B cell (primary cell): ENCODE results near the gene MYOCD. TPM values are rescaled to one million over a fixed set of nuclear protein-coding genes. Genes with fewer than 3 reads are reported as not detected.
"Not testable (repeated sequence)": the region's sequence is repeated elsewhere in the genome, so short reads cannot be mapped to it uniquely, and the experiment has no call there.

Experiments
- ATAC-seq: fragments of 200-7000 bp; cut with Tn5 transposase; one replicate; pipeline ENCODE4 v1.10.0; 2021; ENCODE audit warnings: low read depth, mild to moderate bottlenecking, moderate number of reproducible peaks, moderate library complexity
- CTCF ChIA-PET: fragments of 350-600 bp; sonication (Branson Sonifier 250); formaldehyde crosslinking; loops from one replicate; lab custom pipeline; 2021; ENCODE audit warnings: antibody characterized with exemption, inconsistent platforms; lab: Charles Lee
- POLR2A ChIA-PET: fragments of 350-600 bp; sonication (Branson Sonifier 250); formaldehyde crosslinking; loops from one replicate; lab custom pipeline; 2021; ENCODE audit warnings: antibody characterized with exemption; lab: Charles Lee
- DNase-seq: peaks from one replicate; pipeline ENCODE4 v3.0.0; 2013
- H2AFZ ChIP-seq: 2 replicates; pipeline ENCODE4 v1.6.1; 2012; ENCODE audit warnings: mild to moderate bottlenecking, low read depth, low read length; ENCODE audit not compliant: insufficient read depth, poor library complexity, severe bottlenecking
- H3K27ac ChIP-seq, 2 donors: 1 replicate in 1 of 2; 2 replicates in 1 of 2; pipeline ENCODE4 v1.5.1; 2012 to 2013; ENCODE audit warnings: low read length in 2 of 2, mild to moderate bottlenecking in 2 of 2, moderate library complexity in 1 of 2
- H3K27me3 ChIP-seq, 4 experiments: fragments of 200-600 bp in 1 of 4; sonication (generic) in 1 of 4; replicated peaks in 1 of 4; 1 replicate in 2 of 4; 2 replicates in 2 of 4; pipeline versions ENCODE4 v1.6.1 to v1.7.0; 2013 to 2016; ENCODE audit warnings: low read length in 3 of 4, mild to moderate bottlenecking in 2 of 4, mixed read lengths in 1 of 4, moderate library complexity in 1 of 4; ENCODE audit not compliant: insufficient read depth in 4 of 4, control insufficient read depth in 3 of 4; ENCODE audit errors: control extremely low read depth in 1 of 4
- H3K36me3 ChIP-seq, 2 experiments: replicated peaks in 1 of 2; 1 replicate in 1 of 2; 2 replicates in 1 of 2; pipeline versions ENCODE4 v1.6.1 to v1.7.1; 2013; ENCODE audit warnings: low read length in 1 of 2; ENCODE audit not compliant: insufficient read depth in 2 of 2, control insufficient read depth in 1 of 2; ENCODE audit errors: control extremely low read depth in 1 of 2, extremely low read depth in 1 of 2
- H3K4me1 ChIP-seq, 2 donors: fragments of 200-600 bp in 1 of 2; sonication (generic) in 1 of 2; 1 replicate in 1 of 2; 2 replicates in 1 of 2; pipeline versions ENCODE4 v1.5.1 to v1.6.1; 2013 to 2017; ENCODE audit warnings: low read length in 2 of 2; ENCODE audit not compliant: control insufficient read depth in 2 of 2, insufficient read depth in 2 of 2
- H3K4me2 ChIP-seq: replicated peaks from 2 replicates; pipeline ENCODE3; 2012; ENCODE audit warnings: mild to moderate bottlenecking, low read depth, low read length; ENCODE audit not compliant: poor library complexity, severe bottlenecking
- H3K4me3 ChIP-seq, 5 experiments: fragments of 200-600 bp in 1 of 5; sonication (generic) in 1 of 5; 1 replicate in 3 of 5; 2 replicates in 2 of 5; pipeline versions ENCODE4 v1.5.1 to v1.7.0; 2011 to 2016; ENCODE audit warnings: low read length in 4 of 5, mild to moderate bottlenecking in 4 of 5, low read depth in 2 of 5, control low read depth in 1 of 5, moderate library complexity in 1 of 5; ENCODE audit not compliant: insufficient read depth in 1 of 5; ENCODE audit errors: control extremely low read depth in 1 of 5, extremely low read depth in 1 of 5
- H3K79me2 ChIP-seq: fragments of 200-600 bp; sonication (generic); one replicate; pipeline ENCODE4 v1.6.0; 2016; ENCODE audit warnings: low read length; ENCODE audit not compliant: control insufficient read depth, insufficient read depth
- H3K9ac ChIP-seq: fragments of 200-600 bp; sonication (generic); 2 replicates; pipeline ENCODE4 v1.6.1; 2017; ENCODE audit warnings: mild to moderate bottlenecking, low read length, moderate library complexity
- H3K9me3 ChIP-seq, 3 donors: one replicate each; pipeline versions ENCODE4 v1.6.1 to v1.7.1; 2013; ENCODE audit warnings: low read length in 2 of 3; ENCODE audit not compliant: control insufficient read depth in 2 of 3, insufficient read depth in 1 of 3; ENCODE audit errors: control extremely low read depth in 1 of 3
- H4K20me1 ChIP-seq: 2 replicates; pipeline ENCODE4 v1.6.0; 2012; ENCODE audit warnings: mild to moderate bottlenecking, low read length; ENCODE audit not compliant: insufficient read depth, control insufficient read depth, poor library complexity, severe bottlenecking
- H3K27ac Mint-ChIP-seq: one replicate; pipeline ENCODE4 v1.8.0; 2021; ENCODE audit warnings: mixed read lengths
- H3K27me3 Mint-ChIP-seq: one replicate; pipeline ENCODE4 v1.8.0; 2021; ENCODE audit warnings: mixed read lengths
- H3K4me1 Mint-ChIP-seq: one replicate; pipeline ENCODE4 v1.8.0; 2021; ENCODE audit warnings: mixed read lengths
- H3K4me3 Mint-ChIP-seq: one replicate; pipeline ENCODE4 v1.8.0; 2021; ENCODE audit warnings: mixed read lengths
- H3K9me3 Mint-ChIP-seq: one replicate; pipeline ENCODE4 v1.8.0; 2022; ENCODE audit warnings: mixed read lengths; ENCODE audit not compliant: insufficient read depth
- EZH2 ChIP-seq: IDR thresholded peaks from 2 replicates; pipeline ENCODE4 v1.6.1; 2012; ENCODE audit warnings: borderline replicate concordance, low read depth, mild to moderate bottlenecking, moderate library complexity, low read length; ENCODE audit not compliant: insufficient read depth, poor library complexity, severe bottlenecking
- WGBS: methylation state at CpG from one replicate; pipeline ENCODE4 v1.1.5; 2013; ENCODE audit warnings: missing lambda C conversion rate; ENCODE audit not compliant: insufficient coverage; 5-methylcytosine and 5-hydroxymethylcytosine counted together
- intact Hi-C: fragments of 100-400 bp; cut with micrococcal nuclease; formaldehyde crosslinking; loops from one replicate; pipeline ENCODE4 v1.10.0; 2022
- polyA plus RNA-seq: library from polyadenylated mRNA; depleted of rRNA; stranded (reverse); fragments of >200 nt; gene quantifications from 2 replicates; pipeline ENCODE4 v1.2.3, GENCODE V29; 2012
- total RNA-seq, 2 donors: library from RNA; stranded (reverse); fragments of 120-200 nt in 1 of 2; gene quantifications; 1 replicate in 1 of 2; 2 replicates in 1 of 2; pipeline versions ENCODE4 v1.2.3 to v1.2.4, GENCODE V29; 2013 to 2022
- TF ChIP-seq, protein P1 (sequence below): fragments of 200-600 bp; IDR thresholded peaks from one replicate; pipeline ENCODE4 v1.8.0; 2022; ENCODE audit warnings: antibody characterized with exemption, mild to moderate bottlenecking

The MYOCD gene
- total and polyA plus RNA-seq, 2 donors (not counting 1 experiment from before 2014, with no cell fraction given): 0.32 TPM; not detected in 1

GRCh38 chr17:12632785-12633184 is 32.9 kb upstream of the MYOCD start:
- WGBS: 67% methylated on average over 1 of the region's 5 CpGs
- H3K27ac ChIP-seq: no peak overlapping the region
- DNase-seq (no peak), ATAC-seq (no peak)
- Mint-ChIP-seq H3K4me1 (no peaks in the 10 kb centered on the region), H3K27ac (no peak overlapping the region), H3K9me3 (no peaks in the 10 kb centered on the region), H3K27me3 (peaks cover 28% of the 10 kb centered on the region), H3K4me3 (no peak overlapping the region)
- POLR2A ChIA-PET: no interaction called here
- H3K36me3 ChIP-seq: no peaks in the 10 kb centered on the region
- no peaks in the 10 kb centered on the region for H3K27me3 ChIP-seq
- CTCF ChIA-PET: no interaction called here
- TF ChIP-seq EZH2: no peak
- TF ChIP-seq, protein P1, sequence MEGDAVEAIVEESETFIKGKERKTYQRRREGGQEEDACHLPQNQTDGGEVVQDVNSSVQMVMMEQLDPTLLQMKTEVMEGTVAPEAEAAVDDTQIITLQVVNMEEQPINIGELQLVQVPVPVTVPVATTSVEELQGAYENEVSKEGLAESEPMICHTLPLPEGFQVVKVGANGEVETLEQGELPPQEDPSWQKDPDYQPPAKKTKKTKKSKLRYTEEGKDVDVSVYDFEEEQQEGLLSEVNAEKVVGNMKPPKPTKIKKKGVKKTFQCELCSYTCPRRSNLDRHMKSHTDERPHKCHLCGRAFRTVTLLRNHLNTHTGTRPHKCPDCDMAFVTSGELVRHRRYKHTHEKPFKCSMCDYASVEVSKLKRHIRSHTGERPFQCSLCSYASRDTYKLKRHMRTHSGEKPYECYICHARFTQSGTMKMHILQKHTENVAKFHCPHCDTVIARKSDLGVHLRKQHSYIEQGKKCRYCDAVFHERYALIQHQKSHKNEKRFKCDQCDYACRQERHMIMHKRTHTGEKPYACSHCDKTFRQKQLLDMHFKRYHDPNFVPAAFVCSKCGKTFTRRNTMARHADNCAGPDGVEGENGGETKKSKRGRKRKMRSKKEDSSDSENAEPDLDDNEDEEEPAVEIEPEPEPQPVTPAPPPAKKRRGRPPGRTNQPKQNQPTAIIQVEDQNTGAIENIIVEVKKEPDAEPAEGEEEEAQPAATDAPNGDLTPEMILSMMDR: no peak
- no peaks in the 10 kb centered on the region for H4K20me1 ChIP-seq
- peaks cover 0 to 1% (median 0%) of the 10 kb centered on the region in 3 donors for H3K9me3 ChIP-seq
- H3K4me1 ChIP-seq: no peaks in the 10 kb centered on the region
- H2AFZ ChIP-seq: no peak overlapping the region
- H3K79me2 ChIP-seq: no peaks in the 10 kb centered on the region
- intact Hi-C loops: no loop called here
- no peak overlapping the region for H3K4me2 ChIP-seq
- H3K9ac ChIP-seq: no peak overlapping the region
- H3K4me3 ChIP-seq: no peak overlapping the region

- H3K27me3 Mint-ChIP-seq: peaks cover 26% of the 10 kb centered on the region
- H3K27me3 ChIP-seq: no peaks in the 10 kb centered on the region
- no peak overlapping the region for H3K27ac ChIP-seq
- peaks cover 0 to 1% (median 0%) of the 10 kb centered on the region in 3 donors for H3K9me3 ChIP-seq
- 10% methylated on average over 5 of the region's 11 CpGs for WGBS
- TF ChIP-seq, protein P1: no peak
- no peak for TF ChIP-seq EZH2
- no peaks in the 10 kb centered on the region for H3K79me2 ChIP-seq
- H3K9me3 Mint-ChIP-seq: no peaks in the 10 kb centered on the region
- H3K4me1 ChIP-seq: no peaks in the 10 kb centered on the region
- no peak overlapping the region for H2AFZ ChIP-seq
- H3K4me3 ChIP-seq: no peak overlapping the region
- H3K36me3 ChIP-seq: no peaks in the 10 kb centered on the region
- H3K4me1 Mint-ChIP-seq: no peaks in the 10 kb centered on the region
- CTCF ChIA-PET: no interaction called here
- no peak overlapping the region for H3K9ac ChIP-seq
- no peak overlapping the region for H3K4me2 ChIP-seq
- DNase-seq: no peak
- H3K4me3 Mint-ChIP-seq: no peak overlapping the region
- no peaks in the 10 kb centered on the region for H4K20me1 ChIP-seq
- ATAC-seq: no peak
- H3K27ac Mint-ChIP-seq: no peak overlapping the region
- POLR2A ChIA-PET: no interaction called here
- intact Hi-C loops: no loop called here
Observed at GRCh38 chr17:12634789-12635414, 30.8 kb upstream of the MYOCD start.

GRCh38 chr17:12635996-12636395 is 29.7 kb upstream of the MYOCD start:
- H3K27me3 Mint-ChIP-seq: peaks cover 26% of the 10 kb centered on the region
- H3K4me1 ChIP-seq, intact Hi-C loops, H3K4me1 Mint-ChIP-seq, H3K9me3 ChIP-seq, ATAC-seq, DNase-seq, H2AFZ ChIP-seq, H3K9me3 Mint-ChIP-seq, H3K27ac ChIP-seq, H3K4me3 Mint-ChIP-seq, H3K4me2 ChIP-seq, H3K9ac ChIP-seq, H4K20me1 ChIP-seq, H3K79me2 ChIP-seq, H3K4me3 ChIP-seq, POLR2A ChIA-PET, H3K27me3 ChIP-seq, H3K36me3 ChIP-seq, H3K27ac Mint-ChIP-seq: not testable (repeated sequence)
- CTCF ChIA-PET: interaction anchor here (0.6 kb wide), 1 partner anchor 479 kb away, joined by 3 read pairs; no protein-coding TSS in a partner anchor
- WGBS: 86% methylated on average over 1 of the region's 6 CpGs
